NCI-H524 (cell line): ENCODE results near the gene CLDN10.

ENCODE experiments used
- DNase-seq, 2 experiments: peaks; one replicate each; lab custom pipeline; 2025; lab: John Stamatoyannopoulos, UW

Gene CLDN10

DNA sequence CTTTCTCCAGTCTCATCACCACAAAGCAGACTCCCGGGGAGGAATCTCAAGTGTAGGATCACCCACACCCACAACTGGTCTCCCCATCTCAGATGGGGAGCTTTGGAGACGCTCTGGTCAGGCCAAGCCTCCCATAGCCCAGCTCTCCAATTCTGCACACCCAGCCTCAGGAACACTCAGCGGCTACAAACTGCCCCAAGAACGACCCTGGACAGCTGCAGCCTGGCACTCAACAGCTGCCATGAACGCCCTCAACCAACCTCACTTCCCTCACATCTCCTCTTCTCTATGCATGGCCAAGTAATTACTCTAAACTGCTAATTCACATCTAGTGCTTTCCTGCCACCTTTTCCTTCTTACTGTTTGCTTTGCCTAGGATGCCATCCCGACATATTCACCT is 49.4 kb downstream of the CLDN10 start:
- DNase-seq, result no peak

DNA sequence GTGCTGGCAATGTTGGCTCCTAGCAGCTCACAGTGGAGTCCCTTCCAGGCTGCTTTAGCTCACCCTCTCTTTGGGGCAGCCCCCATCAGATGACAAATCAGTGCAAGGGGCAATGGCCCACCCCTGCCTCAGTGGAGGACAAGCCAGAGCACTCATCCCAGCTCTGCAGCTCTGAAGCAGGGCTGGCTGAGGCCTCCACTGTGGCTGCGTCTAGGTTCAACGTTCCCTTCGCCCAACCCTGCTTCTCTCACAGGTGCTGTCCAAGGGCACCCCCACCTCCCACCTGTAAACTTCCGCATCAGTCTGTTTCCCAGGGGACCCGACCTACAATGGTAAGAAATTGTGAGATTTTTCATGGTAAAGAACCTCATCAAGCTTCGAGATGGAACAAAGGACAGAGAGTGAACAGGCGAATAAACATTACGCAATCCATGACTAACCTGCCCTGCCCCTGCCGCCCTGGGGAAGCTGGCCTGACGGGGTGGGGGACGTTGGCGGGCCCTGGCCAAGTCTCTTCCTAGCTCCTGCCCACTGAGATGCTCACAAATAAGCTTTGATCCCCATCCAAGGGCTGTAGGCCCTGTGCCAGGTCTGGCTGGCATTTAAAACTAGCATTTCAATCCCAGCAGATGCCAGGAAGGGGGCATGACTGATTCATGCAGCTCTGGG is 51.5 kb downstream of the CLDN10 start:
- no peak for DNase-seq

DNA sequence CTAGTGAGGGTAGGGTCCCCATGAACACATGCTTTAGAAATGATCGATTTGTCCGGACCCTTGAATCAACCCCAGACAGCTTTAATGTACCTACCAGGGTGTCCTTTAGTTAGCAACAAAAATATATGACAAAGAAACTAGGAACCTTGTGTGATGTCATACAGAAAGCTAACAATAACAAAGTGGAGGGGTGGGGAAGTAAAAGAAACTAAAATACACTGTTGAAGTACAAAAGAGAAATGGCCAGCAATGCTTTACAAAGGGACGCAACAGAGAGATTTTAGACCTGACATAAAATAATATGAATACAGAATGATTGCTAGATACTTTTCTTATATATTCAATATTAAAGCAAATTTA is 52.0 kb downstream of the CLDN10 start:
- DNase-seq, result no peak

DNA sequence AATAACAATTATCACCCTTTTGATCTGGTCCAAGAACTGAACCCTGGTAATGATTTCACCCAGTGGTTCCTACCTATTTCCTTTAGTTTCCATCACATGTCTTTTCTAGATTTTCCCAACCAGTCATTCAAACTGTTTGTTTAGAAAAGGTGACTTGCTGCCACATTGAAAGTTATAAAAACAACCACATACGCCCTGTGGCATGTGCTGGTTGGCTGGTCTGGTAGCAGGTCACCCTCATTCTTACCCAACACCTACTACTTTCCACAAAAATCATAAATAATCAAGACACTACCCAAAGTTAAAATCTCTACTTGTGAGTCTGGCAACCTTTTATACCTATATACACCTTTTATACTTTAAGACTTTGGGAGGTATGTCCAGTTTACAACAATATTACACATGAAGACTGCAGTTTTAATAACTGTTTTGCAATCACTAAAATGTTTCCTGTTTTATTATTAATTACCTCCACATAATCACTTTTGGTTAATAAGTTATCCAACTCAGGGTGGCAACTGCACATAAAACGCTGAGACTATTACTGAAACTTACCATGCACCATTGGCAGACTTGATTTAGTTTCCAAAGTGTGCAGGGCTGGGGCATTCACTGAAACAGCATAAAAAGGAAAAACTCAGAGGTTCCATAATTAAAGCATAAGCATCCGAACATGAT is 53.1 kb downstream of the CLDN10 start:
- no peak for DNase-seq

DNA sequence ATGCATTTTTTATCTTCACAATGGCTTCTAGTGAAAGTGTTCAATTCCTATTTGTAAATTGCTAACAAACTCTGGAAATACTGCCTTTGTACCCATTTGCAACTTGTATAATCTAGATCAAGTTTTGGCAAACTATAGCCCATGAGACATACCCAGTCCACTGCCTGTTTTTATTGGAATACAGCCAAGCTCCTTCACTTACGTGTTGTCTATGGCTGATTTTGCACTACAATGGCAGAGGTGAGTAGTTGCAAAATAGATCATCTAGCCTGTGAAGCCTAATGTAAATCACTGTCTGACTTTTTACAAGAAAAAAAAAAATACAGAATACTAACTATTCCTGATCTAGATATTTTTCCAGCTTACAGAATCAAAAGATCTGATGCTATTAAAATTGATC is 54.8 kb downstream of the CLDN10 start:
- no peak for DNase-seq

DNA sequence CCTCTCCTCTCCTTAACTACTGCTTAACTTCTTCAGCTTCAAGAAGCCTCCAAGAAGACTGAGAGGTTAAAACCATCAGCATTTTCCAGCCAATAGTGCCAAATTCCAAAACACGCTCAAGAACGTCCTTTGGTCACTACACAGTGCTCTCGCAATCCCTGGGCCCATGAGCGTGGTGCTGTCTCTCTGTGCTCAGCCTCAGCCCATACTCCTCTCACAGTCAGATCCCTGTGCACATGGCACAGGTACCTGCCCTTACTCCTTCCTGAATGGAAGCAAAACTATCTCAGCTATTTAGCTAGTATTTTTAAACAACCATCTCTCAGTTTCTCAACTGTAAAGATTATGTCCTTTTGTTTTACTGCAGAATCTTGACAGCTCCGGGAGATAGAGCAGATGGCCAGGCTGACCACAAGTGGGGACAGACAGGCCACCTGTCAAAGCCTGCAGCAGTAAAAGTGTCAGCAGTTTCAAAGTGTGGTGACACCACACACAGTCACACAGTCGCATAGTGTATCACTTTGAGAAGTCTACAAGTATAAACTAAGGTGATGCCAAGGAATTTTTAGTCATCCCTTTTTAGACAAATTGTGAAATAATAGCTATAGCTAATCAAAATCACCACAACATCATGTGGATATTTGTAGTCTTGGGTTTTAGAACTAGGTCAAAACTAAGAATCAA is 56.3 kb downstream of the CLDN10 start:
- peak in 1 of 2 experiments; percentile 52 for DNase-seq

DNA sequence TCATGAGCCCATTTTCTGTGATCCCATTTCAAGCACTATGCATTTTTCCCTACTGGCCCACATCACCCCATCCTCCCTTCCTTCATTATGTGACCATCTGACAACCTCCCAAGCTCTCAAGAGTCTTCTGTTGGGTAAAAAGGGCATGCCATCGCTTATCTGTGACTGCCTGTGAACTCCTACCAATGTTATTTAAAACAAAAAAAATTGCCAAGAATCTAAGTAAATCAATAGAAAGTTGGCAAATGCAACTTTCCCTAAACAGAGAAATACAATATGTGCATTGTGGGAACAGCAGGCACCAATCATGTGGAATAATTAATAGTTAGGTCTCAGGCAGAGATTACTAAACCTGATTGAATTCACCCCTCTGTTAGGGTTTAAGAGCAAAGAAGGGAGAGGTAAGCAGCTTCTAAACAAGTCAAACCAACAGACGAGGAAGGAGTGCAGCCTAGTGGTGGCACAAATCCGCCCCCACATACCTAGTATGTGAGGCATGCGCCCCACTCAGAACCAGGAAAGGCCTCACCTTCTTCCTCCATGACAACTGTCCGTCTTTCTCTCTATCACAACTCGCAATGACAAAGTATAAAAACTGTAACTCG is 62.2 kb downstream of the CLDN10 start:
- no peak for DNase-seq

DNA sequence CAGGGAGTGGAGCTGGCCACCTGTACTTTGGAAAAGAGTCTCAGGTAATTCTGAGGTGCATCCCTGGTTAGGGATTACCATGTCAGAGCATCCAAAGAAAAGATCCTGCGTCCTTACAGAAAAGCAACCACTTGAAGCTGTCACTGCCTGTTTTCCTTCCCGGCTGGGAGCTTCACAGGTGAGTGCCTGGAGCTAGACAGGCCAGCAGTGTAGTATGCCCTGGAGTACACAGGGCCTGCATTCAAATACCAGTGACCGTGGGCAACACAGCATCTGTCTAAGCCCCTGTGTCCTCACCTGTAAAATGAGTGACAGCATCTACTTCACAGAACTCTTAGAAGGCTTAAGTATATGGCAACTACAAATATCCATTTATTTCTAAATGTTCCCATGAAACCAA is 63.0 kb downstream of the CLDN10 start:
- no peak for DNase-seq

DNA sequence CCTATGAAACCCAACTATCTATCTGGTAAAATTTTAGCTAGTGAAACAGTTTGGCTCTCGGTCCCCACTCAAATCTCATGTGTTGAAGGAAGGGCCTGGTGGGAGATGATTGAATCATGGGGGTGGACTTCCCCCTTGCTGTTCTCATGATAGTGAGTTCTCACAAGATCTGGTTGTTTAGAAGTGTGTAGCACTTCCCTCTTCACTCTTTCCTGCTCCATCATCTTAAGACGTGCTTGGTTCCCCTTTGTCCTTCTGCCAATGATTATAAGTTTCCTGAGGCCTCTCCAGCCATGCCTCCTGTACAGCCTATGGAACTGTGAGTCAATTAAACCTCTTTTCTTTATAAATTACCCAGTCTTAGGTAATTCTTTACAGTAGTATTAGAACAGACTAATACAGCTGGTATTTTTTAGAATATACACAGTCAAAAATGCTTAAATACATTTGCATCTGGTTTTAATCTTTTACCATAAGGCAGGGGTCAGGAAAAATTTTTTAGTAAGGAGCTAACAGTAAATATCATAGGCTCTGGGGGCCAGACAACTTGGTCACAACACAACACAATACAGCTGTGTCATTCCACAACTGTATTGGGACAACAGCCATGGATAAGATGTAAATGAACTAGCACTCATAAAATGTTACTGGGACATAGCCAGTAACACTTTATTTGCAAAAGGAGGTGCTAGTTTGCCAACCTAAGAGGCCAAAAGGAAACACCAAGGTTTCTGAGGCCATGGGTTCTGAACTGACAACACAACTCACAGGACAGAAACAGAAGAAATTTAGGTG is 67.7 kb downstream of the CLDN10 start:
- DNase-seq, result no peak

DNA sequence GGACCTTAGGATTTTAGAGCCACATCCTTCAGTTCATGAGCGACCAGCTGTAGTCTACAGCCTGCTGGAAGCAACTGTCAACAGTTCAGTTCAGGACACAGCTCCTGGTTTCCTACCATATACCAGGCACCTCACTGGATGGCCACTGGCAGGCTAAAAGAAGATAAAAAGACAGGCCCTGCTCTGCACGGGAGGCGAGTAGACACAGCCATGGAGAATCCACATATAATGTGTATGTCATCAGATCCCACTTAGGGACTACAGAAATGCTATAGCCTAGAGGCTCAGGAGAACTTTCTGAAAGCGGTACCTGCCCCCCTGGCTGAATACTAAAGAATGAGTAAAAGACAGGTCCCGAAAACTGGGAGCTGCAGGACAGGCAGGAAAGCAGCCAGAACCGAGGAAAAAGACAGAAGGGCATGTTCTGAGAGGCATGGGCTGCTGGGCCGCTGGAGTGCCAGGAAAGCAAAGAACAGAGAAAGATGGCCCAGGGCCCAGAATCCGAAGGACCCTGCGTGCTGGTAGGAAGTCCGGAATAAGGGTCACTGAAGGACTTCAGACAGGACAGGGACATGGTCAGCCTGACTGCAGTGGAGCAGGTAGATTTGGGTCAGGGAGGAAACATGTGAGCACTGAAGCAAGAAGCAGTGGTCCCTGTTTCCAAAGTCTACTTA is 68.4 kb downstream of the CLDN10 start:
- no peak for DNase-seq

DNA sequence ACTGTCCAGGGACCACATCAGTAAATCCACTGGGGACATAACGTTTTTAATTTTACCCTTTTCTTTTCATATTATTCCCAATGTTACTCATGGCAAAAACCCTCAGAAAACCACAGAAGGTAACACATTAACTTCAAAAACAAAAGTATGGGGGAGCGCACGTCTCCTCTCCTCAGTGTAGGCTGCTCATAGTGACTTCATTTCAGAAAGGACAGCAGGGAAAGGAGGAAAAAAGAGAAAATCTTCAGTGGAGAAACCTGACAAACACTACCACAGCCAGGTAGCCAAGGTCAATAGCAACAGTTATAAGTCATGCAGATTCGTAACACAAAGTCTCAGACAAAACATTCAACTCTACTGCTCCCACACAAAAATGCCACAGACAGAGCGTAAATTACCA is 70.6 kb downstream of the CLDN10 start:
- no peak for DNase-seq

DNA sequence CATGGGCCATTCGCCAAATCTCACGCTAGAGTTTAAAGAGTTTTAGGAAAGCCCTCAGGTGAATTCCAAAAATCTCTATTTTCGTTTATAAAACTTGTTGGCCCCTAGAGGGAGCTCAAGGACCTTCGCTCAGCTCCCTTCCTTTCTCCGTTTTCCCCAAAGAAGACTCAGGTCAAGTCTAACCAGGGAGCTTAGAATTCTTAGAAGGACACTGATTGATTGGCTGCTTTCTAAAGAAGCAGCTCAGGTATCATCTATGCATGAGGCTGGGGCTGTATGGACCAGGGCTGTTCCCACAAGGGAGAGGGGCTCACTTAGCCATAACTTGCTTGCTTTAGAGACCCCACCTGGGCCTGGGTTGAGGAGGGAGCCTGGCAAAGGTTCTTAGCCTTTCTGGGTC is 71.5 kb downstream of the CLDN10 start:
- peak; percentile 1 to 31 for DNase-seq

DNA sequence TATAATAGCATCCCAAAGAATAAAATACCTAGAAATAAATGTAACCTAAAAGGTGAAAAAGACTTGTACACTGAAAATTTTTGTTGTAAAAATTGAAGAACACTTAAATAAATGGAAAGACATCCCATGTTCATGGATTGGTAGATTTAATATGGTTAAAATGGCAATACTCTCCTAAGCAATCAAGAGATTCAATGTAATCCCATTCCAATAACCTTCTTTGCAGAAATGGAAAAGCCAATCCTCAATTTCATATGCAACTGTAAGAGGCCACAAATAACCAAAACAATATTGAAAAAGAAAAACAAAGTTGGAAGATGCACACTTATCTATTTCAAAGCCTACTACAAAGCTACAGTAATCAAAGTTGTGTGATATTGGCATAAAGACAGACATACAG is 74.2 kb downstream of the CLDN10 start:
- no peak for DNase-seq

DNA sequence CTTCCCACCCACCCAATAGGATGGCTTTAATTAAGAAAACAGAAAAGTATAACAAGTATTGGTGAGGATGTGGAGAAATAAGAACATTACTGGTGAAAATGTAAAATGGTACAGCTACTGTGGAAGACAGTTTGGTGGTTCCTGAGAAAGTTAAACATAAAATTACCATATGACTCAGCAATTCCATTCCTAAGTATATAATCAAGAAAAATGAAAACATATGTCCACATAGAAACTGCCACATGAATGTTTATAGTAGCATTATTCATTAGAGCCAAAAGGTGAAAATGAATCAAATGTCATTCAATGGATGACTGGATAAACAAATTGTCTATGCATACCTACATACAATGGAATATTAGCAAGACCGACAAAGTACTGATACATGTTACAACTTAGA is 75.1 kb downstream of the CLDN10 start:
- DNase-seq, result no peak

DNA sequence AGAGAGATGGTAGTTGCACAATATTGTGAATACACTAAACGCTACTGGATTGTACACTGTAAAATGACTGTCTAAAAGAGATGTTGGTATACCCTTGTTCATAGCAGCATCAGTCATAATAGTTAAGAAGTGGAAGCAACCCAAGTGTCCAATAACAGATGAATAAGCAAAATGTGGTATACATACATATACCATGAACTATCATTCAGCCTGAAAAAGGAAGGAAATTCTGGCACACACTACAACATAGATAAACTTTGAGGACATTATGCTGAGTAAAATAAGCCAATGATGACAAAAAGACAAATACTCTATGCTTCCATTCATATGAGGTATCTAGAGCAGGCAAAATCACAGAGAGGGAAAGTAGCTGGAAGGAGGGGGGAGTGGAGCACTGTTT is 76.0 kb downstream of the CLDN10 start:
- no peak for DNase-seq

DNA sequence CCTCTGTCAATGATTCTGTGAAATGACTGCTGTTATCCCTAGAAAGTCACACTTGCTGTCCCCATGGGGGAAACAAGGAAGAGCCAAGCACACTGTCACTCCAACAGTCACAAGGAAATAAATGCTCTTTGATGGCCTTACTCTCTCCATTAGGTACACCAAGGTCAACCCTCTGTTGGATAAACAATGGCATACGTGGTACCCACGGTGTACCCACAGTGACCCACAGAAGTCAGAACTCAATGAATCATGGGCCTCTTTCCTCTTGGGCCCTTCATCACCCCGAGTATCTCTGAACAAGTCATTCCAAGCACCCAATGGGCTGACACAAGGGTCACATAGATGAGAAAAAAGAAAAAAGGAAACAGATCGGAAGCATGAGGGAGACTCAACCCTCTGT is 76.6 kb downstream of the CLDN10 start:
- no peak for DNase-seq
